ENCODE data around the gene RMND5B. TPM values are rescaled to one million over a fixed set of nuclear protein-coding genes. Genes with fewer than 3 reads are reported as not detected.

Gene RMND5B
- total and polyA plus RNA-seq, 2 of the 13 experiments (the other 11 are each of a cell fraction or from before 2014, with no cell fraction given): 18.6 to 20.4 TPM

DNA sequence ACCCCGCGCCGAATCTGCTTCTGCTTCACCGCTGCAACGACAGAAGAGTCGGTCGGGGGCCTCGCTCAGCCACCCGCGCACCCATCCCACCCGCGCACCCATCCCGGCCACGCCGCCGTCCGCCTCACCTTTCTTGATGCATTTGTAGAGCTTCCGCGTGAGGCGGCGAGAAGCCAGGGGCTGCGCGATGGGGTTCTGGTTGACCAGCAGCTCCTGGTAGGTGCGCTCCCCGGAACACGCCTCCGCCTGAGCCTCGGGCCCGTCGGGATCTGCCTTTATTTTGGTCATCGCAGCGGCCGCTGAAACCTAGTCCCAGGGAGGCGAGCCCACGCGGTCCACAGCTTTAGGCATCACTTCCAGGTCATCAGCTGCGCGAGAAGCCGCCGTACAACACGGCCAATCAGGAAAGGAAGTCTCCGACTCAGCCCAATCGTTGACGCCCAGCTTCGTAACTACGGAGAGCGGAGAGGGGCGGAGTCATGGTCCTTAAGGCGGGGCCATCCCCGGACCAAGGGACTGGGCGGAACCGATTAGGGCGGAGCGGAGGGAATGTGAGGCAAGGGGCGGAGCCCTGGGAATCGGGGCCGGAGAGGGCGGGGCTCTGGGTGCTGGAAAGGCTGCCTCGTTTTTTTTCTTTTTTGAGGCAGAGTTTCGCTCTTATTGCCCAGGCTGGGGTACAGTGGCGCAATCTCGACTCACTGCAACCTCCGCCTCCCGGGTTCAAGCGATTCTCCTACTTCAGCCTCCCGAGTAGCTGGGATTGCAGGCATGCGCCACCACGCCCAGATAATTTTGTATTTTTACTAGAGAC is 22.9 kb downstream of the RMND5B start, which contains the start of gene NHP2 (continued):
- TF ChIP-seq XBP1 (CRISPR knock-in tag; IDR thresholded peaks at IDR 0.05) (no peak), ZNF263 (CRISPR knock-in tag; IDR thresholded peaks at IDR 0.05) (no peak), HNRNPLL (IDR thresholded peaks at IDR 0.05; ENCODE audit: low read depth, low read length, poor library complexity, severe bottlenecking) (peak; percentile 72), ZNF879 (CRISPR knock-in tag; IDR thresholded peaks at IDR 0.05) (no peak), STAG1 (CRISPR knock-in tag; IDR thresholded peaks at IDR 0.05) (no peak), ZNF382 (CRISPR knock-in tag; IDR thresholded peaks at IDR 0.05; ENCODE audit: borderline replicate concordance) (no peak), FOXA3 (CRISPR knock-in tag; IDR thresholded peaks at IDR 0.05) (peak; percentile 37; the same call in 1 of the 2 replicates), ZNF839 (CRISPR knock-in tag; IDR thresholded peaks at IDR 0.05; ENCODE audit: borderline replicate concordance) (no peak), FOXA1 (IDR thresholded peaks at IDR 0.05) (no peak), FOXA1 (CRISPR knock-in tag; IDR thresholded peaks at IDR 0.05) (no peak)
- TF ChIP-seq, protein P1, sequence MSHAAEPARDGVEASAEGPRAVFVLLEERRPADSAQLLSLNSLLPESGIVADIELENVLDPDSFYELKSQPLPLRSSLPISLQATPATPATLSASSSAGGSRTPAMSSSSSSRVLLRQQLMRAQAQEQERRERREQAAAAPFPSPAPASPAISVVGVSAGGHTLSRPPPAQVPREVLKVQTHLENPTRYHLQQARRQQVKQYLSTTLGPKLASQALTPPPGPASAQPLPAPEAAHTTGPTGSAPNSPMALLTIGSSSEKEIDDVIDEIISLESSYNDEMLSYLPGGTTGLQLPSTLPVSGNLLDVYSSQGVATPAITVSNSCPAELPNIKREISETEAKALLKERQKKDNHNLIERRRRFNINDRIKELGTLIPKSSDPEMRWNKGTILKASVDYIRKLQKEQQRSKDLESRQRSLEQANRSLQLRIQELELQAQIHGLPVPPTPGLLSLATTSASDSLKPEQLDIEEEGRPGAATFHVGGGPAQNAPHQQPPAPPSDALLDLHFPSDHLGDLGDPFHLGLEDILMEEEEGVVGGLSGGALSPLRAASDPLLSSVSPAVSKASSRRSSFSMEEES (CRISPR knock-in tag; IDR thresholded peaks at IDR 0.05): no peak
- TF ChIP-seq, protein P2, sequence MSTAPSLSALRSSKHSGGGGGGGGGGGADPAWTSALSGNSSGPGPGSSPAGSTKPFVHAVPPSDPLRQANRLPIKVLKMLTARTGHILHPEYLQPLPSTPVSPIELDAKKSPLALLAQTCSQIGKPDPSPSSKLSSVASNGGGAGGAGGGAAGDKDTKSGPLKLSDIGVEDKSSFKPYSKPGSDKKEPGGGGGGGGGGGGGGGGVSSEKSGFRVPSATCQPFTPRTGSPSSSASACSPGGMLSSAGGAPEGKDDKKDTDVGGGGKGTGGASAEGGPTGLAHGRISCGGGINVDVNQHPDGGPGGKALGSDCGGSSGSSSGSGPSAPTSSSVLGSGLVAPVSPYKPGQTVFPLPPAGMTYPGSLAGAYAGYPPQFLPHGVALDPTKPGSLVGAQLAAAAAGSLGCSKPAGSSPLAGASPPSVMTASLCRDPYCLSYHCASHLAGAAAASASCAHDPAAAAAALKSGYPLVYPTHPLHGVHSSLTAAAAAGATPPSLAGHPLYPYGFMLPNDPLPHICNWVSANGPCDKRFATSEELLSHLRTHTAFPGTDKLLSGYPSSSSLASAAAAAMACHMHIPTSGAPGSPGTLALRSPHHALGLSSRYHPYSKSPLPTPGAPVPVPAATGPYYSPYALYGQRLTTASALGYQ (CRISPR knock-in tag; IDR thresholded peaks at IDR 0.05): no peak
- TF ChIP-seq, protein P3, sequence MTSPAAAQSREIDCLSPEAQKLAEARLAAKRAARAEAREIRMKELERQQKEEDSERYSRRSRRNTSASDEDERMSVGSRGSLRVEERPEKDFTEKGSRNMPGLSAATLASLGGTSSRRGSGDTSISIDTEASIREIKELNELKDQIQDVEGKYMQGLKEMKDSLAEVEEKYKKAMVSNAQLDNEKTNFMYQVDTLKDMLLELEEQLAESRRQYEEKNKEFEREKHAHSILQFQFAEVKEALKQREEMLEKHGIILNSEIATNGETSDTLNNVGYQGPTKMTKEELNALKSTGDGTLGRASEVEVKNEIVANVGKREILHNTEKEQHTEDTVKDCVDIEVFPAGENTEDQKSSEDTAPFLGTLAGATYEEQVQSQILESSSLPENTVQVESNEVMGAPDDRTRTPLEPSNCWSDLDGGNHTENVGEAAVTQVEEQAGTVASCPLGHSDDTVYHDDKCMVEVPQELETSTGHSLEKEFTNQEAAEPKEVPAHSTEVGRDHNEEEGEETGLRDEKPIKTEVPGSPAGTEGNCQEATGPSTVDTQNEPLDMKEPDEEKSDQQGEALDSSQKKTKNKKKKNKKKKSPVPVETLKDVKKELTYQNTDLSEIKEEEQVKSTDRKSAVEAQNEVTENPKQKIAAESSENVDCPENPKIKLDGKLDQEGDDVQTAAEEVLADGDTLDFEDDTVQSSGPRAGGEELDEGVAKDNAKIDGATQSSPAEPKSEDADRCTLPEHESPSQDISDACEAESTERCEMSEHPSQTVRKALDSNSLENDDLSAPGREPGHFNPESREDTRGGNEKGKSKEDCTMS (CRISPR knock-in tag; conservative IDR thresholded peaks at IDR 0.05): no peak
- TF ChIP-seq, protein P4, sequence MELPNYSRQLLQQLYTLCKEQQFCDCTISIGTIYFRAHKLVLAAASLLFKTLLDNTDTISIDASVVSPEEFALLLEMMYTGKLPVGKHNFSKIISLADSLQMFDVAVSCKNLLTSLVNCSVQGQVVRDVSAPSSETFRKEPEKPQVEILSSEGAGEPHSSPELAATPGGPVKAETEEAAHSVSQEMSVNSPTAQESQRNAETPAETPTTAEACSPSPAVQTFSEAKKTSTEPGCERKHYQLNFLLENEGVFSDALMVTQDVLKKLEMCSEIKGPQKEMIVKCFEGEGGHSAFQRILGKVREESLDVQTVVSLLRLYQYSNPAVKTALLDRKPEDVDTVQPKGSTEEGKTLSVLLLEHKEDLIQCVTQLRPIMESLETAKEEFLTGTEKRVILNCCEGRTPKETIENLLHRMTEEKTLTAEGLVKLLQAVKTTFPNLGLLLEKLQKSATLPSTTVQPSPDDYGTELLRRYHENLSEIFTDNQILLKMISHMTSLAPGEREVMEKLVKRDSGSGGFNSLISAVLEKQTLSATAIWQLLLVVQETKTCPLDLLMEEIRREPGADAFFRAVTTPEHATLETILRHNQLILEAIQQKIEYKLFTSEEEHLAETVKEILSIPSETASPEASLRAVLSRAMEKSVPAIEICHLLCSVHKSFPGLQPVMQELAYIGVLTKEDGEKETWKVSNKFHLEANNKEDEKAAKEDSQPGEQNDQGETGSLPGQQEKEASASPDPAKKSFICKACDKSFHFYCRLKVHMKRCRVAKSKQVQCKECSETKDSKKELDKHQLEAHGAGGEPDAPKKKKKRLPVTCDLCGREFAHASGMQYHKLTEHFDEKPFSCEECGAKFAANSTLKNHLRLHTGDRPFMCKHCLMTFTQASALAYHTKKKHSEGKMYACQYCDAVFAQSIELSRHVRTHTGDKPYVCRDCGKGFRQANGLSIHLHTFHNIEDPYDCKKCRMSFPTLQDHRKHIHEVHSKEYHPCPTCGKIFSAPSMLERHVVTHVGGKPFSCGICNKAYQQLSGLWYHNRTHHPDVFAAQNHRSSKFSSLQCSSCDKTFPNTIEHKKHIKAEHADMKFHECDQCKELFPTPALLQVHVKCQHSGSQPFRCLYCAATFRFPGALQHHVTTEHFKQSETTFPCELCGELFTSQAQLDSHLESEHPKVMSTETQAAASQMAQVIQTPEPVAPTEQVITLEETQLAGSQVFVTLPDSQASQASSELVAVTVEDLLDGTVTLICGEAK (IDR thresholded peaks at IDR 0.05): no peak
- TF ChIP-seq, protein P4 (CRISPR knock-in tag; IDR thresholded peaks at IDR 0.05): no peak

All from HepG2 (cell line).